Gastroesophageal sphincter (tissue), 3 donors: ENCODE results near the gene SLIT3.

Source experiments
- EP300 ChIP-seq: sonication (generic); formaldehyde crosslinking; IDR thresholded peaks from one replicate; pipeline ENCODE4 v1.6.1; 2017; ENCODE audit warnings: antibody characterized with exemption, mild to moderate bottlenecking
- POLR2A ChIP-seq, 2 donors: fragments of 450-650 bp; IDR thresholded peaks; one replicate each; pipeline ENCODE4 v1.6.1; 2017; ENCODE audit warnings: antibody characterized with exemption in 2 of 2, mild to moderate bottlenecking in 2 of 2, moderate library complexity in 1 of 2
- TF ChIP-seq, protein P1 (sequence below), 4 experiments: fragments of 200-600 bp in 2 of 4; fragments of 450-650 bp in 2 of 4; sonication (generic) in 1 of 4; IDR thresholded peaks; one replicate each; pipeline ENCODE4 v1.5.1; 2017 to 2019; ENCODE audit warnings: antibody characterized with exemption in 4 of 4, mild to moderate bottlenecking in 2 of 4, moderate library complexity in 2 of 4

DNA sequence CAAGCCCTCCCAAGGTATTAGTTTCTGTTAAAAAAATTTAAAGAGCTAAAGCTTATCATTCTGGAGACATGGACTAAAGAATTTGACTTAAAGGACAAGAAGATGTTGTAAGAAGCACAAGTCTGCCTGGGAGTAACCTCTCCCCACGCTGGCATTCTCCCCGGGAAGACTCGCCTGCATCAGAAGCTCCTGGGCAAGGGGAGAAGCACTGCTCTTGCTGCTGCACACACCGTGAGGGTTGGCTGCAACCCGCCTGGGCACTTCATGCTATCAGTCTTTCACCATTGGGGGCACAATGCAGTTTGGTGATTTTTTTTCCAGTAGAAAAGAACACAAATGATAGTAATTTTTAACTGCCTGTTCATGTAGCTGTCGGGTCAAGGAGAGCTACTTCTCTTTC is 529.3 kb downstream of the SLIT3 start:
- TF ChIP-seq, protein P1, sequence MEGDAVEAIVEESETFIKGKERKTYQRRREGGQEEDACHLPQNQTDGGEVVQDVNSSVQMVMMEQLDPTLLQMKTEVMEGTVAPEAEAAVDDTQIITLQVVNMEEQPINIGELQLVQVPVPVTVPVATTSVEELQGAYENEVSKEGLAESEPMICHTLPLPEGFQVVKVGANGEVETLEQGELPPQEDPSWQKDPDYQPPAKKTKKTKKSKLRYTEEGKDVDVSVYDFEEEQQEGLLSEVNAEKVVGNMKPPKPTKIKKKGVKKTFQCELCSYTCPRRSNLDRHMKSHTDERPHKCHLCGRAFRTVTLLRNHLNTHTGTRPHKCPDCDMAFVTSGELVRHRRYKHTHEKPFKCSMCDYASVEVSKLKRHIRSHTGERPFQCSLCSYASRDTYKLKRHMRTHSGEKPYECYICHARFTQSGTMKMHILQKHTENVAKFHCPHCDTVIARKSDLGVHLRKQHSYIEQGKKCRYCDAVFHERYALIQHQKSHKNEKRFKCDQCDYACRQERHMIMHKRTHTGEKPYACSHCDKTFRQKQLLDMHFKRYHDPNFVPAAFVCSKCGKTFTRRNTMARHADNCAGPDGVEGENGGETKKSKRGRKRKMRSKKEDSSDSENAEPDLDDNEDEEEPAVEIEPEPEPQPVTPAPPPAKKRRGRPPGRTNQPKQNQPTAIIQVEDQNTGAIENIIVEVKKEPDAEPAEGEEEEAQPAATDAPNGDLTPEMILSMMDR (IDR thresholded peaks at IDR 0.05): no peak
- no peak for TF ChIP-seq EP300
- TF ChIP-seq POLR2A (IDR thresholded peaks at IDR 0.05): no peak
